ENCODE measurements around the gene SLC36A3.
"Not testable (repeated sequence)": the region's sequence is repeated elsewhere in the genome, so short reads cannot be mapped to it uniquely, and the experiment has no call there.

Gene SLC36A3

DNA sequence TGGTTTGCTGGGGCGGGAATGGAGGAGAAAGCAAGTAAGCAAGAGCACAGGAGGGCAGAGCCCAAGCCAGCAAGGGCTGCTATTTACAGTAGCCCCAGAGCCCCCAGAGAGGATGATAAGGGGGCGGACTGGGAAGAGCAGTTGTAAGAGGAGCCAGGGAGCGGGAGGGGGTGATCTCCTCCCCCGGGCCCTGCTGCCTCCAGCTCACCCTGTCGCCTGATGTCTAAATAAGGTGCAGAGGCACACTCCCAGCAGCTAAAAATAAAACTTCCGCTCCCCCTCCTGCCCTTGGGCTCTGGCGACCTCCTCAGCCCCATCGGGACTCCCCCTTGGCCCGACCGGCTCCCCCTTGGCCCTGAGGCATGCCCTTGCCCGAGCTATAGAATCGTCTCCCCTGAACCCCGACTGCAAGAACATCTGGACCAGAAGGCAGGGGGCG, 65.2 kb downstream of the SLC36A3 start:
- DNase-seq (ENCODE audit: low read depth) = no peak

DNA sequence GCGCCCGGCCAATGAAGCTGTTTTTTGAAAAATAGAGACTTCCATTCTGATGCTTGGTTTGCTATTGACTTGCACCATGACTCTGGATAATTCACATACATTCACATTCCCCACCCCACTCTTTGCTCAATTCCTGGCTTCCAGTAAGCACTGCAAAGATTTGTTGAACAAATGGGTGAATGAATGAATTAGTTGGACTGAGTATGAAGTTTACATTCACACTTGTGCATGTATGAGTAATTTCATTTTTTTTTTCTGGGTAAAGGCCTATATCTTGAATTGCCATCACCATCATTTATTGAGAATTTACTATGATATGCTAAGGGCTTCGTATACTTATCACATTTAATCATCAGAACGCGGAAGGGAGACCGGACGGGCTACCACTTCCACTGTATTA, 65.9 kb downstream of the SLC36A3 start:
- no peak for DNase-seq (ENCODE audit: low read depth)

DNA sequence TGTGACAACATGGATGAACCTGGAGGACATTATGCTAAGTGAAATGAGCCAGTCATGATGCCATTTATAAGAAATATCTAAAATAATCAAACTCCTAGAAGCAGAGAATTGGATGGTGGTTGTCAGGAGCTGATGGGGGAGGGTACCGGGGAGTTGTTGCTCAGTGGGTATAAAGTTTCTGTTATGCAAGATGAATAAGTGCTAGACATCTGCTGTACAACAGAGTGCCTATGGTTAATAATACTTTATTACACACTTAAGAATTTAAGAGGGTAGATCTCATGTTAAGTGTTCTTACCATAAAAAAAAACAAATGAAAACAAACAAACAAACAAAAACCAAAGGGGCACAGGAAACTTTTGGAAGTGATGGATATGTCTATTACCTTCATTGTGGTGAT, 66.7 kb downstream of the SLC36A3 start:
- DNase-seq (ENCODE audit: low read depth) = no peak

DNA sequence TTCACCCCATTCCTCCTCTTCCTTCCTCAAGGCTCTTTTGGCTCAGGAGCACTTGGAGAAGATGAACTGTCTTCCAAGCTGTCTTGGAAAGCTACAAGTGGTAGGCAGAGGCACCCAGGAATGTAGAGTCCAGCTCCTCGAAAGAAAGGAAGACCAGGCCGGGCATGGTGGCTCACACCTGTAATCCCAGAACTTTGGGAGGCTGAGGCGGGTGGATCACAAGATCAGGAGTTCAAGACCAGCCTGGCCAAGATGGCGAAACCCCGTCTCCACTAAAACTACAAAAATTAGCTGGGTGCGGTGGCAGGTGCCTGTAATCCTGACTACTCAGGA, 68.4 kb downstream of the SLC36A3 start:
- DNase-seq (ENCODE audit: low read depth) = not testable (repeated sequence)

DNA sequence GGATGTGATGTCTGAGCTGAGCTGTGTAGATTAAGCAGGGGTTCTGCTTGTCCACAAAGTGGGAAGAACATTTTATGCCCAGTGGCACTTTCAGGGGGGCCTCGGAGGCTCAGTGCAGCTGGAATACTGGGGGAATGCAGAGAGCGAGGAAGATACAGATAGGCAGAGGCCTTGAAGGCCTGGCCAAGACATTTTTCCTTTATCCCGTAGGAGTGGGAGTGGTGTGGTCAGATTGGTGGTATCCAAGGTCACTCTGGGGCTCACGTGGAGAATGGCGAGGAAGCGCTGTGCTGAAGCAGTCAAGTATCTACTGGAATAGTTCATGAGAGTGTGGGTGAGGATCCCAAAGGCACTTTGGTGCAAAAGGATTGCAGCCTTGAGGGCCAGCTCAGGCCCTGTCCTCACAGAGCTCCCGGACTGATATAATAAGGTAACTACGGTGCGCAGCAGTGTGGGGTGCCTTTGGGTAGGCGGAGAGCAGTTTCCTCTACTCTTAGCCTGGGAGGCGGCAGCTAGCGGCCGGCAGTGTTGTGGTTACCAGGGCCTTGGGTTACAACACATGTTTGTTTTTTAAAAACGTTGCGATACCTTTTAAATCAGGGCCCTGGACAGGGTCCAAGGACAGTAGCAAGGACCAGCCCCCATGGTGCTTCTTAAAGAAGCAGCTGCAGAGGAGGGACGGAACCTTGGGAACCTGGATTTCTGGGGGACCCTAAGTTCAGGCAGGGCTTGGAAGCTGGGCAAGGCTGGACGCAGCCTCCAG, 68.9 kb downstream of the SLC36A3 start:
- DNase-seq (ENCODE audit: low read depth) = no peak

DNA sequence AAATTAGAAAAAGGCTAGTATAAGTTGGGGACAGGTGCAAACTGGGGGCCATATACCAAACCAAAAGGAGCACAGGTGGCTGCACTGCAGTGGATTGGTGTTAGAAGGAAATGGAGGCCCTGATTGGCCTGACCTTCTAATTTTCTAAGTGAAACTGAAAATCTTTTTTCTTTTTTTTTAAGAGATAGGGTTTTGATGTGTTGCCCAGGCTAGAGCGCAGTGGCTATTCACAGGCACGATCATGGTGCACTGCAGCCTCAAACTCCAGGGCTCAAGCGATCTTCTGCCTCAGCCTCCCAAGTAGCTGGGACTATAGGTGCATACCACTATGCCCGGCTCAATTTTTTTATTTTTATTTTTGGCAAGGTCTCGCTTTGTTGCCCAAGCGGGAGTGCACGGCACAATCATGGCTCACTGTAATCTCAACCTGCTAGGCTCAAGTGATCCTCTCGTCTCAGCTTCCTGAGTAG, 69.9 kb downstream of the SLC36A3 start:
- no peak for DNase-seq (ENCODE audit: low read depth)

DNA sequence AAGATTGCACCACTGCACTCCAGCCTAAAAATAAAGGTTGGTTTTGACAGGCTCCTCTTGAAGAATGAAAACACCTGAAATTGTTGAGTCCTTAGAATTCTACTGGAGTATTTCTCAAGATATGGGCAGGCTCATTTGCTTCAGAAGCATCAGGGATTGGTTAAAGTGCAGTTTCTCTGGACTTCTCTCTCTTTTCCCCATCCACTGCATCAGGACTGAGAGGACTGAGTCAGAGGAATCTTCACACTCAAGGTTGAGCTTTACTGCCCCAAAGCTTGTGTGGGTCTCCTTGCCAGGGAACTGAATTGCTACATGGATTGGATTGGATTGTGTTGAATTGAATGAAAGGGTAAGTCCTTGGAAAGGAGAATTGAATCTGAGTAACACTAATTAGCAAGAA, 72.2 kb downstream of the SLC36A3 start:
- no peak for DNase-seq (ENCODE audit: low read depth)

DNA sequence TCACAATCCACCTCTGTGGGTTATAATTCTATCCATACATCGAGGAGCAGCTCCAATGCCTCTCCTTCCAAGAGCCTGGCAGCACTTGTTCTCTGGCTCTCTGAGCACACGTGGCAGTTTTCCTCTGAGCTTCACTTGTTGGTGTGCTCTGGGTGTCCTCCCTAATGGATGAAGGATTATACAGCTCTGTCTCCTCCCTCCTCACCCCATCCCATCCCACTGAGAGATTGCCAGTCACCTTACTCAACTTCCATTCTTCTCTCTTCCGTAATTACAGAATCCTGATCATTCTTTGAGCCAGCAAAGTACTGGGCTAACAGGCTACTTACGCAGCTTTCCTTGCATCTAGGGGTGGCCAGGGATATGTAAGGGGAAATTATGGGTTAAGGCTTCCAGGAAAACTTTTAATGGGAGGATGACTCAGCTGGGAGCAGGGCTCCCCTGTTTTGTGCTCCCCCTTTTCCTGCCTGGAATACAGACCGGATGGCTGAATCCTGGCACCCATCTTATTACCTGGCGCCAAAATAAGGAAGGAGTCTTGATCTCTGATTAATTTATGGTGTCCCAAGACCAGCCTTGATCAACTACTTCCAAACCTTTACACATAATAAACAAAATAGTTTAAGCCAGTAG, 73.4 kb downstream of the SLC36A3 start:
- DNase-seq (ENCODE audit: low read depth) = no peak

DNA sequence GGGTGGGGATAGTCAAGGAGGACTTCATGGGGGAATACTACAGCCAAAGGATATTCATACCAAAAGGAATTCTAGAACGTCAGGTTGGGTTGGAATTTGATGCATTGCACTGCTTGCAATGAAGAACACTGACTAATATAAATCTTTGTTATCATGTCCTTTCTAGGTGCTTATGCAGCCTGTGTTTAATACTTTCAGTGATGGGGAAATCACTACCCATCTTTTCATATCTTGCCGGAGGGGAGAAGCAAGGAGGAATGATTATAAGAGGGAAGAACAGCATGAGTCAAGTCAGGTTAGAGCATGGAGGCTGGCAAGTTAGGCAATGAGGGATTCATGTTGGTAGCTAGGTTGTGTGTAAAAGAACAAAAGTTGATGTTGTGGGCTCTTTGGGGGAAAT, 74.6 kb downstream of the SLC36A3 start:
- DNase-seq (ENCODE audit: low read depth) = no peak

DNA sequence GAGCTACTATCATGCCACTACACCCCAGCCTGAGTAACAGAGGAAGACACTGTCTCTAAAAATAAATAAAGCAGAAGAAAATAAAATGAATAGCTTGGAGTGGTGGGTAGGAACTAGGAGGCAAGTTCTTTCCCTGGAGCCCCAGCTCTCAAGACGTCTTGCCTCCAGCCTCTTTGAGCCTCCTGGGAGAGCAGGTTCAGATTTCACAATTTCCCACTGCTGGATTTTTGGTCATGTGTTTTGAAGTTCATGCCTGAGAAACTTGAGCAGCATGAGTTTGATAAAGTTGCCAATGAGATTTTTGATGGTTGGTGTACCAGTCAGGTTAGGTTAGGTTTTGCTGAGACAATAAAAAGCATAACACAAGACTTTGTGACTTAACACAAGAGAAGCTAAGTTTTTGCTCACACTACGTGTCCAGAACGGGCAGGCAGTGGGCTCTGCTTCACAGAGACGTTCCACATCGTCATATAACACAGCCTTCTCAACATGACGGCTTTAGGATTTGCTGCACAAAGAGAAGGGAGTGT, 75.6 kb downstream of the SLC36A3 start:
- no peak for DNase-seq (ENCODE audit: low read depth)

Data from stimulated activated CD8-positive, alpha-beta memory T cell treated with anti-CD3 and anti-CD28 coated beads, Interleukin-12 subunit alpha, Interleukin-12 subunit beta, amount 100 ng/mL, for 4 hours (primary cell).